Activated CD4-positive, alpha-beta T cell treated with anti-CD3 and anti-CD28 coated beads, Interleukin-2, amount 50 U/mL, for 1 hour (primary cell): ENCODE measurements around the gene TSNAX.

Source experiments
- DNase-seq: peaks from one replicate; pipeline ENCODE4 v3.0.0-alpha.2; 2020

TSNAX gene

GRCh38 chr1:231522038-231522437 is 6.4 kb upstream of the TSNAX start:
- DNase-seq: no peak

GRCh38 chr1:231522931-231523642 is 5.4 kb upstream of the TSNAX start:
- no peak for DNase-seq

GRCh38 chr1:231523816-231524215 is 4.7 kb upstream of the TSNAX start:
- DNase-seq: no peak

- DNase-seq: no peak
Measured at GRCh38 chr1:231526536-231526935, 1.9 kb upstream of the TSNAX start.

GRCh38 chr1:231527586-231528171 is 790 bp upstream of the TSNAX start:
- DNase-seq: no peak

- no peak for DNase-seq
Measured at GRCh38 chr1:231533240-231533639, 4.8 kb downstream of the TSNAX start.

GRCh38 chr1:231534703-231535159 is 6.3 kb downstream of the TSNAX start:
- DNase-seq: no peak

- DNase-seq: no peak
Measured at GRCh38 chr1:231536099-231536498, 7.6 kb downstream of the TSNAX start.

- DNase-seq: no peak
Measured at GRCh38 chr1:231540847-231541246, 12.4 kb downstream of the TSNAX start.

GRCh38 chr1:231541842-231542241 is 13.4 kb downstream of the TSNAX start:
- no peak for DNase-seq

GRCh38 chr1:231544943-231545592 is 16.6 kb downstream of the TSNAX start:
- no peak for DNase-seq

GRCh38 chr1:231546693-231547092 is 18.2 kb downstream of the TSNAX start:
- no peak for DNase-seq

- no peak for DNase-seq
Measured at GRCh38 chr1:231549733-231550447, 21.4 kb downstream of the TSNAX start.

GRCh38 chr1:231550448-231550781 is 21.9 kb downstream of the TSNAX start:
- DNase-seq: peak; percentile 19

- no peak for DNase-seq
Measured at GRCh38 chr1:231553320-231553719, 24.9 kb downstream of the TSNAX start.

- DNase-seq: no peak
Measured at GRCh38 chr1:231554969-231555368, 26.5 kb downstream of the TSNAX start.

GRCh38 chr1:231557411-231557810 is 28.9 kb downstream of the TSNAX start:
- DNase-seq: no peak

GRCh38 chr1:231557898-231558707 is 29.6 kb downstream of the TSNAX start:
- DNase-seq: no peak

- no peak for DNase-seq
Measured at GRCh38 chr1:231558708-231559185, 30.3 kb downstream of the TSNAX start.

- DNase-seq: no peak
Measured at GRCh38 chr1:231561647-231562383, 33.3 kb downstream of the TSNAX start.

GRCh38 chr1:231563247-231563646 is 34.8 kb downstream of the TSNAX start:
- no peak for DNase-seq

- DNase-seq: no peak
Measured at GRCh38 chr1:231564373-231564772, 35.9 kb downstream of the TSNAX start.
